IMR-90 (cell line): Measurements from ENCODE around the gene NNMT. TPM values are rescaled to one million over a fixed set of nuclear protein-coding genes. Genes with fewer than 3 reads are reported as not detected.

Experiments
- ATAC-seq: fragments of 200-7000 bp; cut with Tn5 transposase; 2 replicates; pipeline ENCODE4 v1.9.1; 2020; ENCODE audit warnings: low read depth, mild to moderate bottlenecking, moderate library complexity
- BruUV-seq: library from RNA; stranded (reverse); fragments of 400-500 nt; replicated peaks from 2 replicates; lab custom pipeline; 2021; lab: Mats Ljungman, UMichigan
- CTCF ChIA-PET: fragments of 300-600 bp; formaldehyde crosslinking; extraction: SDS; loops from one replicate; lab custom pipeline; 2021; ENCODE audit warnings: antibody characterized with exemption; lab: Yijun Ruan, JAX
- POLR2A ChIA-PET: fragments of 300-600 bp; sonication (Branson Sonifier 250); formaldehyde crosslinking; loops from one replicate; lab custom pipeline; 2022; ENCODE audit warnings: antibody characterized with exemption; ENCODE audit not compliant: unreplicated experiment; lab: Charles Lee
- DNase-seq: peaks from one replicate; pipeline ENCODE4 v3.0.0; 2013
- H2AFZ ChIP-seq: replicated peaks from 2 replicates; pipeline ENCODE3; 2013; ENCODE audit warnings: low read length, mild to moderate bottlenecking; ENCODE audit not compliant: poor library complexity
- H2AK5ac ChIP-seq: 2 replicates; pipeline ENCODE4 v1.6.1; 2013; ENCODE audit warnings: low read depth, low read length, inconsistent platforms
- H2AK9ac ChIP-seq: replicated peaks from 2 replicates; pipeline ENCODE3; 2013; ENCODE audit warnings: mild to moderate bottlenecking, low read depth, low read length, moderate library complexity; ENCODE audit not compliant: poor library complexity
- H2BK120ac ChIP-seq: 2 replicates; pipeline ENCODE4 v1.6.1; 2013; ENCODE audit warnings: low read depth, low read length, inconsistent platforms
- H2BK15ac ChIP-seq: 3 replicates; pipeline ENCODE4 v1.6.1; 2013; ENCODE audit warnings: low read depth, low read length, inconsistent platforms
- H2BK20ac ChIP-seq: 2 replicates; pipeline ENCODE4 v1.6.1; 2013; ENCODE audit warnings: low read depth, mild to moderate bottlenecking, inconsistent platforms, low read length, moderate library complexity
- H2BK5ac ChIP-seq: 2 replicates; pipeline ENCODE4 v1.6.1; 2013; ENCODE audit warnings: mild to moderate bottlenecking, low read depth, low read length, inconsistent platforms; ENCODE audit not compliant: poor library complexity, severe bottlenecking
- H3K14ac ChIP-seq: replicated peaks from 2 replicates; pipeline ENCODE4 v1.6.1; 2013; ENCODE audit warnings: low read depth, low read length, inconsistent platforms
- H3K18ac ChIP-seq: 2 replicates; pipeline ENCODE4 v1.6.1; 2013; ENCODE audit warnings: low read depth, low read length, control low read depth
- H3K23ac ChIP-seq: 2 replicates; pipeline ENCODE4 v1.6.1; 2013; ENCODE audit warnings: low read depth, low read length, inconsistent platforms
- H3K27ac ChIP-seq: 2 replicates; pipeline ENCODE4 v1.5.1; 2013; ENCODE audit warnings: mild to moderate bottlenecking, control low read depth, low read length; ENCODE audit not compliant: insufficient read depth
- H3K27me3 ChIP-seq: 2 replicates; pipeline ENCODE4 v1.6.1; 2013; ENCODE audit warnings: low read length; ENCODE audit not compliant: control insufficient read depth, insufficient read depth
- H3K36me3 ChIP-seq: 2 replicates; pipeline ENCODE4 v1.6.1; 2013; ENCODE audit warnings: low read length, mixed read lengths; ENCODE audit not compliant: control insufficient read depth, insufficient read depth
- H3K4ac ChIP-seq: 2 replicates; pipeline ENCODE4 v1.6.1; 2013; ENCODE audit warnings: low read depth, low read length, inconsistent platforms
- H3K4me1 ChIP-seq: 2 replicates; pipeline ENCODE4 v1.6.1; 2013; ENCODE audit warnings: low read length, mixed read lengths; ENCODE audit not compliant: control insufficient read depth, insufficient read depth
- H3K4me2 ChIP-seq: 2 replicates; pipeline ENCODE4 v1.6.1; 2013; ENCODE audit warnings: low read depth, mild to moderate bottlenecking, control low read depth, low read length, moderate library complexity
- H3K4me3 ChIP-seq: 2 replicates; pipeline ENCODE4 v1.5.1; 2013; ENCODE audit warnings: low read depth, mild to moderate bottlenecking, control low read depth, low read length, moderate library complexity; ENCODE audit not compliant: insufficient read depth
- H3K56ac ChIP-seq: 2 replicates; pipeline ENCODE4 v1.6.1; 2013; ENCODE audit warnings: low read length, inconsistent platforms; ENCODE audit not compliant: insufficient read depth; ENCODE audit errors: extremely low read depth
- H3K79me1 ChIP-seq, 2 experiments: 2 replicates each; pipeline ENCODE4 v1.6.1; 2013; ENCODE audit warnings: low read length in 2 of 2, inconsistent platforms in 1 of 2, low read depth in 1 of 2
- H3K9ac ChIP-seq: 2 replicates; pipeline ENCODE4 v1.6.1; 2013; ENCODE audit warnings: low read depth, low read length, control low read depth
- H3K9me1 ChIP-seq: 2 replicates; pipeline ENCODE4 v1.6.1; 2013; ENCODE audit warnings: low read length, inconsistent platforms; ENCODE audit not compliant: insufficient read depth
- H3K9me3 ChIP-seq: 2 replicates; pipeline ENCODE4 v1.6.1; 2013; ENCODE audit warnings: low read length; ENCODE audit not compliant: control insufficient read depth, insufficient read depth
- H4K20me1 ChIP-seq: 2 replicates; pipeline ENCODE4 v1.6.1; 2013; ENCODE audit warnings: low read length, inconsistent platforms; ENCODE audit not compliant: insufficient read depth
- H4K5ac ChIP-seq: 2 replicates; pipeline ENCODE4 v1.6.1; 2013; ENCODE audit warnings: mild to moderate bottlenecking, low read depth, low read length, control low read depth
- H4K8ac ChIP-seq, 2 experiments: 2 replicates each; pipeline ENCODE4 v1.6.1; 2013; ENCODE audit warnings: low read depth in 2 of 2, low read length in 2 of 2, control low read depth in 1 of 2, inconsistent platforms in 1 of 2
- H4K91ac ChIP-seq: 2 replicates; pipeline ENCODE4 v1.6.1; 2013; ENCODE audit warnings: low read depth, low read length, inconsistent platforms; ENCODE audit not compliant: insufficient read depth
- BHLHE40 ChIP-seq: fragments of 150-350 bp; IDR thresholded peaks from 2 replicates; pipeline ENCODE4 v1.6.1; 2016; ENCODE audit warnings: mild to moderate bottlenecking, low read depth, low read length
- CEBPB ChIP-seq: IDR thresholded peaks from 2 replicates; pipeline ENCODE4 v1.6.1; 2012; ENCODE audit warnings: low read depth, low read length, improper control_type of control experiment
- CHD1 ChIP-seq: IDR thresholded peaks from 2 replicates; pipeline ENCODE4 v1.6.1; 2012; ENCODE audit warnings: low read depth, low read length, improper control_type of control experiment
- CTCF ChIP-seq: conservative IDR thresholded peaks from 2 replicates; pipeline ENCODE4 v1.5.1; 2012; ENCODE audit warnings: mild to moderate bottlenecking, low read depth, low read length, improper control_type of control experiment
- ELK1 ChIP-seq: fragments of 150-350 bp; IDR thresholded peaks from 2 replicates; pipeline ENCODE4 v1.6.1; 2016; ENCODE audit warnings: low read depth, mild to moderate bottlenecking, low read length, moderate library complexity, borderline replicate concordance
- FOS ChIP-seq: fragments of 150-350 bp; IDR thresholded peaks from 2 replicates; pipeline ENCODE4 v1.6.1; 2016; ENCODE audit warnings: low read depth, low read length
- MAFK ChIP-seq: IDR thresholded peaks from 2 replicates; pipeline ENCODE4 v1.6.1; 2012; ENCODE audit warnings: low read depth, low read length, improper control_type of control experiment
- MAZ ChIP-seq: IDR thresholded peaks from 2 replicates; pipeline ENCODE4 v1.6.1; 2012; ENCODE audit warnings: low read depth, mild to moderate bottlenecking, low read length, improper control_type of control experiment, moderate library complexity, borderline replicate concordance
- MXI1 ChIP-seq: IDR thresholded peaks from 2 replicates; pipeline ENCODE4 v1.6.1; 2012; ENCODE audit warnings: low read depth, mild to moderate bottlenecking, low read length, moderate library complexity, borderline replicate concordance
- NFE2L2 ChIP-seq: fragments of 150-350 bp; IDR thresholded peaks from 2 replicates; pipeline ENCODE4 v1.6.1; 2016; ENCODE audit warnings: low read depth, mild to moderate bottlenecking, low read length
- POLR2A ChIP-seq: IDR thresholded peaks from 2 replicates; pipeline ENCODE4 v1.6.1; 2012; ENCODE audit warnings: mild to moderate bottlenecking, low read depth, low read length
- RAD21 ChIP-seq: IDR thresholded peaks from 2 replicates; pipeline ENCODE4 v1.6.1; 2012; ENCODE audit warnings: low read length, improper control_type of control experiment
- RCOR1 ChIP-seq: IDR thresholded peaks from 2 replicates; pipeline ENCODE4 v1.6.1; 2012; ENCODE audit warnings: mild to moderate bottlenecking, low read length, improper control_type of control experiment; ENCODE audit not compliant: insufficient replicate concordance
- RFX5 ChIP-seq: IDR thresholded peaks from 2 replicates; pipeline ENCODE4 v1.8.0; 2012; ENCODE audit warnings: low read depth, mild to moderate bottlenecking, low read length, moderate library complexity
- SMC3 ChIP-seq: fragments of 150-350 bp; IDR thresholded peaks from 2 replicates; pipeline ENCODE4 v1.6.1; 2016; ENCODE audit warnings: low read depth, mild to moderate bottlenecking, antibody characterized with exemption, low read length, moderate library complexity
- USF2 ChIP-seq: fragments of 150-350 bp; IDR thresholded peaks from 2 replicates; pipeline ENCODE4 v1.6.1; 2017; ENCODE audit warnings: mild to moderate bottlenecking, antibody characterized with exemption, low read length, low read depth
- WGBS, 2 experiments: methylation state at CpG; one replicate each; pipeline versions ENCODE4 v1.1.5 to v1.1.7; 2013; ENCODE audit warnings: missing lambda C conversion rate in 2 of 2; ENCODE audit not compliant: insufficient read length in 1 of 2; ENCODE audit errors: extremely low coverage in 2 of 2; 5-methylcytosine and 5-hydroxymethylcytosine counted together
- dilution Hi-C: fragments of 300-500 bp; cut with HindIII; formaldehyde crosslinking; loops from one replicate; pipeline ENCODE4 v1.14.3; 2018; ENCODE audit warnings: low sequenced_read_pairs; ENCODE audit not compliant: unreplicated experiment
- in situ Hi-C: fragments of 300-500 bp; cut with MboI; formaldehyde crosslinking; loops from 3 replicates; pipeline ENCODE4 v1.14.3; 2019; ENCODE audit warnings: low sequenced_read_pairs, inconsistent platforms, mixed read lengths
- intact Hi-C: fragments of 100-400 bp; cut with micrococcal nuclease; formaldehyde crosslinking; loops from 2 replicates; pipeline ENCODE4 v1.10.0; 2022
- polyA plus RNA-seq, 3 experiments: library from polyadenylated mRNA; depleted of rRNA; stranded (reverse); fragments of >200 nt; gene quantifications; 2 replicates each; pipeline ENCODE4 v1.2.3, GENCODE V29; 2012; ENCODE audit warnings: low replicate concordance in 1 of 3
- total RNA-seq: library from RNA; depleted of rRNA; stranded (reverse); fragments of >200 nt; gene quantifications from 2 replicates; pipeline ENCODE4 v1.2.3, GENCODE V29; 2012

The NNMT gene
- total and polyA plus RNA-seq, 2 of the 4 experiments (the other 2 are of a cell fraction), result 79.7 to 108 TPM

DNA sequence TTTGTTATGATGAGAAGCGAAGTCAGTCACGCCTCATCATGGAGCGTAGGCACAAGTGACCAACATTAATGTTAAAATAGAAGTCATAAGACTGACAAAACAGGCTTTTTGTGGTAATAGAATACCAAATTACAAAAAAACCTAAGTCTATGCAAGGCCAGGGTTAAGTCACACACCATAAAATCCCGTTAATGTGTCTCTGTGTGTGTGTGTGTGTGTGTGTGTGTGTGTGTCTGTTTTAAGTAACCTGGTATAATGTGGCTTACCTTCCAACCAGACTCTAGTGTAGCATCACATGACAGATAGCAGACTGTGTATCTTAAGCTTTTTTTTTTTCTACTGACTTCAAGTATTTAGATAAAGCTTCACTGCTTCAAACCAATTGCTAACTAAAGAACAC lies 66.1 kb downstream of the NNMT start:
- Histone ChIP-seq H2BK15ac (peak overlapping the region; percentile 48; the same call in 1 of the 3 replicates), H4K20me1 (no peaks in the 10 kb centered on the region), H2AFZ (no peak overlapping the region), H4K91ac (no peak overlapping the region), H3K14ac (no peak overlapping the region), H4K8ac (no peak overlapping the region), H2AK9ac (no peak overlapping the region), H3K4me2 (no peak overlapping the region), H2BK5ac (no peak overlapping the region), H3K4ac (peak overlapping the region; percentile 27; the same call in 1 of the 2 replicates), H2BK20ac (peak overlapping the region; percentile 54; the same call in 1 of the 2 replicates), H3K36me3 (no peaks in the 10 kb centered on the region), H2AK5ac (no peak overlapping the region), H3K18ac (no peak overlapping the region), H3K27ac (no peak overlapping the region), H3K27me3 (no peaks in the 10 kb centered on the region), H4K5ac (no peak overlapping the region), H3K9me3 (no peaks in the 10 kb centered on the region), H3K23ac (no peak overlapping the region), H3K79me1 (peaks cover 0 to 8% of the 10 kb centered on the region in 2 experiments; a peak in 2 of 4 replicates), H3K4me3 (no peak overlapping the region), H2BK120ac (no peak overlapping the region), H3K4me1 (peaks cover 22% of the 10 kb centered on the region), H3K9me1 (peaks cover 20% of the 10 kb centered on the region), H3K9ac (no peak overlapping the region), H3K56ac (no peak overlapping the region)
- intact Hi-C loops (no loop called here), dilution Hi-C loops (no loop called here), in situ Hi-C loops (no loop called here)
- TF ChIP-seq FOS (no peak), CEBPB (no peak), BHLHE40 (no peak), CTCF (no peak), NFE2L2 (no peak), POLR2A (no peak), MXI1 (no peak), CHD1 (no peak), MAFK (no peak), MAZ (no peak), RCOR1 (no peak), USF2 (no peak), SMC3 (no peak), RFX5 (no peak), RAD21 (no peak), ELK1 (no peak)
- ATAC-seq, result no peak
- WGBS, 2 experiments, result no CpG with 5 or more reads among the region's 4 CpGs
- BruUV-seq, result no TSS peak
- DNase-seq, result no peak
- ChIA-PET CTCF (interaction anchor here (0.7 kb wide), 1 partner anchor 23 kb away, joined by 3 read pairs; no protein-coding TSS in a partner anchor), POLR2A (interaction anchor here (0.6 kb wide), 1 partner anchor 11 kb away, joined by 3 read pairs; no protein-coding TSS in a partner anchor)
